Fibroblast of lung (primary cell): ENCODE results near the gene PILRB.

ENCODE experiments used
- EZH2 ChIP-seq: IDR thresholded peaks from 2 replicates; pipeline ENCODE4 v1.5.1; 2012; ENCODE audit warnings: low read length, control low read depth, mild to moderate bottlenecking; ENCODE audit errors: missing control alignments
- TF ChIP-seq, protein P1 (sequence below), 2 donors: IDR thresholded peaks in 1 of 2; conservative IDR thresholded peaks in 1 of 2; 1 replicate in 1 of 2; 2 replicates in 1 of 2; pipeline ENCODE4 v1.5.1; 2011 to 2012; ENCODE audit warnings: low read length in 2 of 2, control low read depth in 1 of 2, inconsistent platforms in 1 of 2, low read depth in 1 of 2, mild to moderate bottlenecking in 1 of 2

DNA sequence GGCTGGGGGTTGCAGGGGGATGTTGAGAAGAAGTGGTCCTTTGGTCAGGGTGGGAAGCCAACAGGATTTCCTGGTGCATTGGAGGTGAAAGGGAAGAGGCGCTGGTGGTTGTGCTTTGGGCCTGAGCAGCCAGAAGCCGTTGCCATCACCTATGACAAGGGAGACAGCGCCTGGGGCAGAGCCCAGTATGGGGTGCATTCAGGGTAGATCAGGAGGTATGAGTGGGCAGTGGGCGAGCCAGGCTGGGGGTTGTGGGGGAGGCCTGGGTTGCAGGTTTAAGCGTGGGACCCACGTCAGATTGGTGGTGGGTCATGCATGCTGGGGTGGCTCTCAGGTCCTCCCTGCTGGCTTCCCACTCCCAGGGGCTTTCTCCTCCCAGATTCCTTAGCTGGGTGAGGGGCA, 6.3 kb upstream of the PILRB start:
- TF ChIP-seq, protein P1, sequence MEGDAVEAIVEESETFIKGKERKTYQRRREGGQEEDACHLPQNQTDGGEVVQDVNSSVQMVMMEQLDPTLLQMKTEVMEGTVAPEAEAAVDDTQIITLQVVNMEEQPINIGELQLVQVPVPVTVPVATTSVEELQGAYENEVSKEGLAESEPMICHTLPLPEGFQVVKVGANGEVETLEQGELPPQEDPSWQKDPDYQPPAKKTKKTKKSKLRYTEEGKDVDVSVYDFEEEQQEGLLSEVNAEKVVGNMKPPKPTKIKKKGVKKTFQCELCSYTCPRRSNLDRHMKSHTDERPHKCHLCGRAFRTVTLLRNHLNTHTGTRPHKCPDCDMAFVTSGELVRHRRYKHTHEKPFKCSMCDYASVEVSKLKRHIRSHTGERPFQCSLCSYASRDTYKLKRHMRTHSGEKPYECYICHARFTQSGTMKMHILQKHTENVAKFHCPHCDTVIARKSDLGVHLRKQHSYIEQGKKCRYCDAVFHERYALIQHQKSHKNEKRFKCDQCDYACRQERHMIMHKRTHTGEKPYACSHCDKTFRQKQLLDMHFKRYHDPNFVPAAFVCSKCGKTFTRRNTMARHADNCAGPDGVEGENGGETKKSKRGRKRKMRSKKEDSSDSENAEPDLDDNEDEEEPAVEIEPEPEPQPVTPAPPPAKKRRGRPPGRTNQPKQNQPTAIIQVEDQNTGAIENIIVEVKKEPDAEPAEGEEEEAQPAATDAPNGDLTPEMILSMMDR (conservative IDR thresholded peaks at IDR 0.05 in 1 of 2, IDR thresholded peaks at IDR 0.05 in 1 of 2; ENCODE audit: low read depth in 1 of 2, low read length in 2 of 2): no peak
- no peak for TF ChIP-seq EZH2
